Islet of Langerhans (tissue), 1 donor: ENCODE results near the gene ACTR1B.
"Not testable (repeated sequence)": the region's sequence is repeated elsewhere in the genome, so short reads cannot be mapped to it uniquely, and the experiment has no call there.

Experiments
- FAIRE-seq: peaks from one replicate; lab custom pipeline; 2011; peaks lifted over from hg19 to GRCh38; lab: Jason Lieb, UNC

ACTR1B gene

GRCh38 chr2:97688062-97688827 is 24.4 kb upstream of the ACTR1B start:
- FAIRE-seq, result no peak

DNA sequence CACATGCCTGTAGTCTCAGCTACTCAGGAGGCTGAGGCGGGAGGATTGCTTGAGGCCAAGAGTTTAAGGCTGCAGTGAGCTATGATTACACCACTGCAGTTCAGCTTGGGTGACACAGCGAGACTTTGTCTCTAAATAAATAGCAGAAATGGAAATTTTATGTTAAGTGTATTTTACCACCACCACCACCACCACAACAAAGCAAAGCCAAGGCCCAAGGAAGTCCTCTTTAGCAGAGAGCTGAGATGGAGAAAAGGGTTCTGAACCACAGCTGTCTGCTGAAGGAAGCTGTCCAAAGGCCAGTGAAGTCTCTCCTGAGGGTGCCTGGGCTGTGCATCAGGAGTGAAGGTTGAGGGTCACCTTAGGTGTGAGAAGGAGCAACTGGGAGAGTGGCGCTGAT is 23.4 kb upstream of the ACTR1B start:
- not testable (repeated sequence) for FAIRE-seq

DNA sequence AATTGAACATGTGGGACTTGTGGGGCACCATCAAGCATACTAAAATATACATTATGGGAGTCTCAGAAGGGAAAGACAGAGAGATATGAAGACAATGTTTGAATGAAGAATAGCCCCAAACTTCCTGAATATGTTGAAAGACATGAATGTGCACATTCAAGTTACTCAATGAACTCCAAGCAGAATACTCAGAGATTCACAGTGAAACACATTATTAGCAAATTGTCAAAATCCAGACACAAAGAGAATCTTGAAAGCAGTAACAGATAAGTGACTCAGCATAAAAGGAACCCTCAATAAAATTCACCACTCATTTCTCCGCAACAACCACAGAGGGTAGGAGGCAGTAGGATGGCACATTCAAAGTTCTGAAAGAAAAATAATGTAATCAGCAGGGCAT is 14.5 kb upstream of the ACTR1B start:
- no peak for FAIRE-seq

- no peak for FAIRE-seq
Measured at GRCh38 chr2:97677480-97677879, 13.6 kb upstream of the ACTR1B start.

GRCh38 chr2:97676620-97677019 is 12.8 kb upstream of the ACTR1B start:
- FAIRE-seq, result no peak

- no peak for FAIRE-seq
Measured at GRCh38 chr2:97675430-97676113, 11.7 kb upstream of the ACTR1B start.

DNA sequence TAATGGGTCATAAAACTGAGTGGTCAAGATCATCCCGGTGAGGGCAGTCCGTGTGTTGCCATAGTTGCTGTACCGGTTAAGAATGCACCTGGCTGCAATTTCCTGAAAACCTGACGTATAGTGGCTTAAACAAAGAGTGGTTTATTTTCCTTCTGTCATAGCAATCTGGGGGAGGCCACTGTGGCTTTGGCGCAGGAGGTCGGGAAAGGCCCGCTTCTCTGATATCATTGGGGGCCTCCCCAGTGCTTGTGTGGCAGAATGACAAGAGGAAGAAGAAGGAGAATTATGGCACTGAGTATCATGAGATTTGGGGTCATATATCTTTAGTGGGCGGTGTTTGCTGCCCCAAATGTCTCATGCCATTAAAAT is 10.1 kb upstream of the ACTR1B start:
- no peak for FAIRE-seq

- FAIRE-seq, result no peak
Measured at GRCh38 chr2:97673182-97673914, 9.5 kb upstream of the ACTR1B start.

DNA sequence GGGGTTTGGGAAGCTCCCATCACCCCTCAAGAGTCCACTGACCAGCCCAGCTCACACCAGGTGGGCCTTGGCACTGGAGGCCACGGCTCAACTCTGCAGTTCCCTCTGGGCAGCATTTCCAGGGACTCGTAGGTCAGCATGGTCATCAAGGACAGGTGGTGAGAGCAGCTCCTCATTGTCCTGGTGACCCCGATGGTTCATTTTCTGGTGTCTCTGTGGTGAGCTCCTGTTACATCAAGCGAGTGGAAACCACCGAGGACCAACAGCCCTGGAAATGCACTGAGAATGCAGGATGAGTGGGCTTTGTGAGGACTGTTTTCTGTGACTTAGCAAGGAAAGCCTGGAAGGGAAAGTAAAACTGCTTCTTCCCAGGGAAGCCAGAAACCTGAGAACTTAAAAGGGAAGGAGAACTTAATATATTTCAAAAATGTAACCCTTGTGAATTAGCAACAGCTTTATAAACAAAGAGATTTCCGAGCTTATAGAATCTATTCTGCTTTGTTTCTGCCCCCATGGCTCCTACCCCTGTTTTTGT is 8.8 kb upstream of the ACTR1B start:
- FAIRE-seq, result not testable (repeated sequence)

- no peak for FAIRE-seq
Measured at GRCh38 chr2:97671526-97671925, 7.7 kb upstream of the ACTR1B start.

DNA sequence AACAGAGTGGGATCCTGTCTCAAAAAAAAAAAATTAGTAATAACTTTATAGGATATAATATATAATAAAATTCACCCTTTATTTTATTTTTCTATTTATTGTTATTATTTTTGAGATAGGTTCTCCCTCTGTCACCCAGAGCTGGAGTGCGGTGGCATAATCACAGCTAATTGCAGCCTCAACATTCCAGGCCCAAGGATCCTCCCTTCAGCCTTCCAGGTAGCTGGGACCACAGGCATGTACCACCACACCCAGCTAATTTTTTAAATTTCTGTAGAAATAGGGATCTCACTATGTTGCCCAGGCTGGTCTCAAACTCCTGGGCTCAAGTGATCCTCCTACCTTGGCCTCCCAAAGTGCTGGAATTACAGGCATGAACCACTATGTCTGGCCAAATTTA is 6.6 kb upstream of the ACTR1B start:
- FAIRE-seq, result no peak

DNA sequence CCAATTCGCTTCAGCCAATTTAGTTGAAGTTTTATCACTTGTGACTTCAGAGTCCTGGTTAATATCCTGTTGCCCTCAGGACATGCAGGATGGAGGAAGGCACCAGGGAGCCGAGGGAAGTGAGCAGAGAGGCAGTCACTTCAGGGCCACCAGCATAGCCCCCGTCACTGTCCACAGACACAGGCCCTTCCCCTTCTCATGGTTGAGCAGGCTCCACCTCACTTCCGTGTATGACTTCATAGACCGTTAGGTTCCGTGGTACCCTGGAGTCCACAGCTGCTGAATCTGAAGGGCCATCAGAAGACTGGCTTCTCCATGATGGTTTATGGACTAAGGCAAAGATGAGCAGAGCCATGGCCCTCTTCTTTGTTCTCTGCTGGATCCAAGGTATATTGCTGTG is 5.6 kb upstream of the ACTR1B start, which contains the start of gene C2orf92:
Gene C2orf92, plus strand, starts transcription at position 266 of the 400 bp plus-strand sequence. Its CDS starts 76 bp downstream, at position 342.
- no peak for FAIRE-seq

GRCh38 chr2:97664636-97664970 is 759 bp upstream of the ACTR1B start:
- FAIRE-seq, result no peak

GRCh38 chr2:97663626-97663961 is 250 bp downstream of the ACTR1B start:
- no peak for FAIRE-seq

GRCh38 chr2:97662895-97663625 is 784 bp downstream of the ACTR1B start:
- no peak for FAIRE-seq

DNA sequence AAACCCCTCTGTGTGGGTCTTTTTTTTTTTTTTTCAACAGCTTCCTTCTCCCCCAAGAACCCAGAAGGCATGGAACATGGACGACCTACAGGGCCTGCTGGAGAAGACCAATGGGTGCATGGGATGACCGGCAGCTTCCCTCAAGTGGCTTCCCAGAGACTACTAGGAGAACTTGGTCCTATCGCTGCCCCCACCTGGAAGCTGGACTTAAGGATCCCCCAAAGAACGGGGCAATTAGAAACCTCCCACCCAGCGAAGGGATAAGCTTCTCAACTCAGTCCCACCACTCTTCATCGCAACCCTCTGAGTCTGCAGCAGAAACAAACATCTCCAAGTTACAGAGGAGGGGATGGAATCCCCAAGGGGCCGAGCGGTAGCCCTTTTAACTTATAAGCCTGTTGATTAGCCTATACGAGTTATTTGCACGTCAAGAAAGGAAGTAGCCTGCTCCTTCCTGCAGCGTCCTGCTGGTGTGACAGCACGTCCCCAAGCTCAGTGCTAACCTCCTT is 1.4 kb downstream of the ACTR1B start:
- FAIRE-seq, result no peak

DNA sequence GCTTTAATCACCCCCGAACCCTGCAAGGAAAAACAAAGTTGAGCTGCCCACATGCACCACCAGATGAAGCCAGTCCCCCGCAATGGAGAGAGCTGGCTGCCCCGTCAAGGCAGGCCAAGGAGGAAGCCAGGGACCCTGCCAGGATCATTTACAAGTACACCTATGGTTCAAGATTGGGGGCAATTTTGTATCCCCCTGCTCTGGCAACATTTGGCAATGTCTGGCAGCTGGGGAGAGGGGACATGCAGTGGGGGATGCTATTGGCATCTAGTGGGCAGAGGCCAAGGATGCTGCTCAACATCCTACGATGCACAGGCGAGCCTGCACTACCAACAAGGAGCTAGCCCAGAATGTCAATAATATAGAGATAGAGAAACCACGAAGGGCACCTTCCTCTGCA is 1.9 kb downstream of the ACTR1B start:
- FAIRE-seq, result no peak

- FAIRE-seq, result no peak
Measured at GRCh38 chr2:97660775-97661389, 3.0 kb downstream of the ACTR1B start.

- FAIRE-seq, result no peak
Measured at GRCh38 chr2:97660044-97660774, 3.6 kb downstream of the ACTR1B start.

- FAIRE-seq, result no peak
Measured at GRCh38 chr2:97659256-97660043, 4.4 kb downstream of the ACTR1B start.
